HG03280 (cell line): ENCODE data around the gene COL15A1.
"Not testable (repeated sequence)": the region's sequence is repeated elsewhere in the genome, so short reads cannot be mapped to it uniquely, and the experiment has no call there.

Source experiments
- ATAC-seq: cut with Tn5 transposase; IDR thresholded peaks from one replicate; pipeline ENCODE4 v1.9.1; 2021; ENCODE audit warnings: mild to moderate bottlenecking, moderate library complexity; ENCODE audit not compliant: unreplicated experiment

COL15A1 gene

DNA sequence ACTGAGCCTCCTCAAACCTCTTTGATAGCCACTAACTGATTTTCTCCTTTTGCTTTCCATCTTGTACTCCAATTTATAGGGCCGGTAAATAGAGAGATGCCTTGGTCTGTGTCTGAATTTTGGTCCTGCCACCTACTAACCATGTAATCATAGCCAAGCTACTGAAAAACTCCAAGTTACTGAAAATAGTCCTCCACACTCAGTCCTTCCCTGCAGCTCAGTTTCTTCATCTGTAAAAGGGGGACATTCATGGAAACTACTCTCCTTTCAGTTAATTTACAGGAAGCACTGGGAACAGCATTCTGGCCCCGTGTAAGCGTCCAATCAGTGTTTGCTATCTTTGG, 131.2 kb downstream of the COL15A1 start:
- ATAC-seq: no peak

GRCh38 chr9:99075246-99075912, 131.7 kb downstream of the COL15A1 start:
- no peak for ATAC-seq

DNA sequence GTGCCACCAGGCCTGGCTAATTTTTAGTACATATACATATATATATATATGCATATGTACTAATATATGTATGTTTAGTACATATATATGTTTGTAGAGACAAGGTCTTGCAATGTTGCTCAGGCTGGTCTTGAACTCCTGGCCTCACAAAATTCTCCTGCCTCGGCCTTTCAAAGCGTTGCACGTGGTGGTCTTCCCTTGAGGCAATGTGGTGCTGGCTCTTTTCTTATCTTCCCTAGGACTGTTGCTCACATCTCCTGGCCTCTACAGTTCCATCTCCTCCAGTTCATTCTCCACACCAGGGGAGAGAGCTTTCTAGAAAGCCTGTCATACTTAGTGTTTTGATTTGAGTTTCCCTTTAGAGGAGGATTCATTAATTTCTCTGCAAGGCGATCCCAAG, 132.3 kb downstream of the COL15A1 start:
- ATAC-seq: no peak

- ATAC-seq: no peak
Measured at GRCh38 chr9:99076483-99077171, 132.9 kb downstream of the COL15A1 start.

DNA sequence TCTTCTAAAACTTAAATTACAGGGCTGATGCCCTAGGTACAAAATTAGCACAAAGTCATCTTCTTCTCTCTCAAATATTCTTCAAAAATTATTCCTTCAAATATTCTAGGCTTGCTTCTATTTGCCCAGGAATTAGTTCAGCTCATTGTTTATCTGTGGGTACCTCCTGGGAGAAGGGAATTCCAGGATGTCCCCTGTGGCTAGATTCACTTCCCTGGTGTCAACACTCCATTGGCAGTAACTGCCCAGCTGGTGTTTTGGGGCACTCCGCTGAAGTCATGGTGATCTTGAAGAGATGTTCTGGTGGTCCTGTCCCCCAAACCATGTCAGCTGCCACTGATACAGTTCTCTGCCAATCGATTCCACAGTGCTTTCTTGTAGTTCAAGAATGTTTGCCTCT, 135.0 kb downstream of the COL15A1 start:
- ATAC-seq: no peak

- ATAC-seq: no peak
Measured at GRCh38 chr9:99079542-99079941, 135.8 kb downstream of the COL15A1 start.

DNA sequence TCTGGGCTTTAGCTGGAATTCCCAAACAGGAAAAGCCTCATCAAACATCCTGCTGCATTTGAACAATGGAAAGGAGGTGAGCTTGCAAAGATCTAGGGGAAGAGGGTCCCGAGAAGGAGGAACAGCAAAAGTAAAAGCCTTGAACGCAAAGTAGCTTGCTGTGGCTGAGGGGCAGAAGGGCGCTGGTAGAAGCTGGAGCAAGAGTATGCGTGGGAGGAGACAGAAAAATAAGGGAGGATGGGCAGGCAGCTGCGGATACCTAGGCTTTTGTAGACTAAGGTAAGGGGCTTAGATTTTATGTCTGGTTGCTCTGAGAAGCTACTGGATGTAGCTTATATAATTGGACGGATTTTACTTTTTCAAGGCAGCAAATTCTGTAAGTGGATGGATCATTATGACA, 139.3 kb downstream of the COL15A1 start:
- ATAC-seq: no peak

DNA sequence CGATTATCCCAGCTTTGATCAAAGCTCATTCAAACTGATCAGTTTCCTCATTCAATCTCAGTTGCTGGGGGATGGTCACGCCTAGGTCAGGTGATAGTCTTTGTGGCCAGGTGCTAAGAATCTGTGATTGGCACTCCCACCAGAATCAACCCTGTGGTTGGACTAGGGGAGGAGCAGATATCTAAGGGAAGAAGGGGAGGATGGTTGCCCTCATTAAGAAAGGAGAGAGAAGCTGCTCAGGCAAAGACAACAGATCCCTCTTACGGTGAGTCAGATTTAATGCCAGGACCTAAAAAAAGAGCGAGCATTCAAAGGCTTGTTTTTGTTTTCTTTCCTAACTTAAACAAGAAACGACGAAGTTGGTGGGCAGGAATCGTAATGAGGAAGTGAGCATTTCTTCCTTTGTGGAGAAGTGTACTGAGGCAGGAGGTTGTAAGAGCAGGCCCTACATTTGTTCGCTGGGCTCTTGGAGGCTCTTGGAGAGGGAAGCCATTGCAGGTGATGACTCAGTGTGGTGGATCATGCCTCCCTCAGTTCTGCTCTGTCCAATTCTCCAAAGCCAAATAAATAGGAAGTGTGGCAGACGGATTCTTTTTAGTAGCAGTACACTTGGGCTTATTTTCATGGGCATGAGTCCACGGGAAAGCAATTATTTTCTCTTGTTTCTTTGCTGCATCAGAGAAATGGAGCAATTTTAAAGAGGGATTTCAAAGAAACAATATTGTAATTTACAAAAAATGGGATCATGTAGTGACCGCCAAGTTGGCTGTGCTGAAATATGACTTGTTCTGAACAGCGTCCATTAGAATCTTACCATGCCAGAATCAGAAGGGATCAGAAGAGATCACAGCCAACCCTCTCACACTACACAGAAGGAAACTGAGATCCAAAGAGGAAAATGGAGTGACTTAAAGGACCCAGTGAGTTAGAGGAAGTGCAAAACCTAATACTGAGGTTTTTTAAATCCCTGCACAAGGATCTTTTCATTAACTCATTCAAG, 142.5 kb downstream of the COL15A1 start:
- ATAC-seq: no peak

- ATAC-seq: no peak
Measured at GRCh38 chr9:99087462-99087861, 143.8 kb downstream of the COL15A1 start.

DNA sequence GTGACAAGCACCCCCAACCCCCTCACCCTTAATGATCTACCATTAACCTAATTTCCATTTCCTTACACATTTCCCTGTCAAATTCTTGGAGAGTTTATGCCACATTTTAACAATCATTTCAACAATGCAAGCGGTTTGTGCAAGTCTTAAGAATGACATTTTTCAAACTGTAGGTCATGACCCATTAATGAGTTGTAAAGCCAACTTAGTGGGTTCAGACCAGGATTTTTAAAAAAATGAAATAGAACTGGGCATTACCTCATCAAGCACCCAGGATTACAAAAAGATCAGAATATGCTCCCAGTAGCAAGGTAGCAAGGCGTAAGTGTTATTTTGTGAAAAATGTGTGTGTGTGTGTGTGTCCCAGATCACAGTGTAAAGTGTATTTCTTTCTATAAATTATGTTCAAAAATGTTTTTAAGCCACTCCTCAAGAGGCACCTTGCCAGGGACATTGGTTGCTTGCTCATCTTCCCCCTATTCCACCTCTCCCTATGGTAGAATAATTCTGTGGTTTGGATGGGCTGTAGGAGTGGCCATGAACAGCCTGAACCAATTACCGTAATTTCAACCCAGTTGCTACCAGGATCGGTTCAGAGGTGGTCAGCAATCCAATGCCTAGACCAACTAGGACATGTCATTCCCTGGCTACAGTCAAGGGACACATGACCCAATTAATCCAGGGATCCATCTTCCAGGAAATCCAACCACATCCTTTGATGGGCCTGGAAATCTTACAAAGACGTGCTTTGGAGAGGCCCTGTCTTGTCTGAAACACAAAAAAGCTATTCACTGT, 146.8 kb downstream of the COL15A1 start:
- no peak for ATAC-seq

GRCh38 chr9:99092643-99093491, 149.2 kb downstream of the COL15A1 start:
- ATAC-seq: no peak

DNA sequence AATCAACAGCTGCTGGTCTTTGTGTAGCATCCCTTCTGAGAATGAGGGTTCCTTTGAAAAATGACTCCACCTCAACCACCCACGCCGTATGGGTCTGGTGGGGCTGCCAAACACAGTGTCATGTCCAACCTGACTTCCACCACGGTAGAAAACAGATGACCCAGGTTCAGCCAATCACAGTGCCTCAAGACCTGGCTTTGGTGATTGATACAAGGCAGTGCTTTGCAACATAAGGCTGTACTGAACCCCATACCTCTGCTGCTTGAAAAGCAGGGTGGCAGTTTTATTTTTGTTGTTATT, 149.7 kb downstream of the COL15A1 start:
- no peak for ATAC-seq

DNA sequence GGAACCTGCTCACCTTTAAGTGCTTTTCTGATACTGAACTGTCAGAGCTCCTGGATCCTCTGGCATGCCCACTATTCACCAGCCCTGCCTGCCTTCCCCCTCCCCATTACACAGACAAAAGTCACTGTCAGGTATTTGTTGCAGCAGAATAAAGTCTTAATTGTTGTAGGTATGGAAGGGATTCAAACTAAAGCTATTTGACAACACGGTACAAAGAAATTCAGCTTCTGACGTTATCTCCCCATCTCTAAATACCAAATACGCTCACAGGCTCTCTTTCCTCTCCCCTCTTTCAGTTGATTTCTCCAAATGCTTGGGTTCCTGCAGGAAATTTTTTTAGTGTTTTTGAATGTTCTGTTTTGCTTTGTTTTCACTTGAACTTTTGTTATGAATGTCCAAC, 151.9 kb downstream of the COL15A1 start:
- no peak for ATAC-seq

GRCh38 chr9:99096409-99096808, 152.7 kb downstream of the COL15A1 start:
- ATAC-seq: no peak

DNA sequence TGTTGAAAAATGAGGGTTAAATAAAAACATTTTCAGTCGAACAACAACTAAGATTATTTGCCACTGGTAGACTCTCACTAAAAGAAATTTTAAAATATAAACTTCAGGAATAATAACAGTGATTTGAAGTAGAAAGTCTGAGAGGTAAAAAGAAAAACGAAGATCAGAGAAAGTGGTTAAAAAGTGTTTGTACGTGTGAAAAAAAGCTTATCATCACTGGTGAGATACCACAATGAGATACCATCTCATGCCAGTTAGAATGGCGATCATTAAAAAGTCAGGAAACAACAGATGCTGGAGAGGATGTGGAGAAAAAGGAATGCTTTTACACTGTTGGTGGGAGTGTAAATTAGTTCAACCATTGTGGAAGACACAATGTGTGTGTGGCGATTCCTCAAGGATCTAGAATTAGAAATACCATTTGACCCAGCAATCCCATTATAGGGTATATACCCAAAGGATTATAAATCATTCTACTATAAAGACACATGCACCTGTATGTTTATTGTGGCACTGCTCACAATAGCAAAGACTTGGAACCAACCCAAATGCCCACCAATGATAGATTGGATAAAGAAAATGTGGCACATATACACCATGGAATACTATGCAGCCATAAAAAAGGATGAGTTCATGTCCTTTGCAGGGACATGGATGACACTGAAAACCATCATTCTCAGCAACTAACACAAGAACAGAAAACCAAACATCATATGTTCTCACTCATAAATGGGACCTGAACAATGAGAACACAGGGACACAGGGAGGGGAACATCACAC, 156.3 kb downstream of the COL15A1 start:
- not testable (repeated sequence) for ATAC-seq

DNA sequence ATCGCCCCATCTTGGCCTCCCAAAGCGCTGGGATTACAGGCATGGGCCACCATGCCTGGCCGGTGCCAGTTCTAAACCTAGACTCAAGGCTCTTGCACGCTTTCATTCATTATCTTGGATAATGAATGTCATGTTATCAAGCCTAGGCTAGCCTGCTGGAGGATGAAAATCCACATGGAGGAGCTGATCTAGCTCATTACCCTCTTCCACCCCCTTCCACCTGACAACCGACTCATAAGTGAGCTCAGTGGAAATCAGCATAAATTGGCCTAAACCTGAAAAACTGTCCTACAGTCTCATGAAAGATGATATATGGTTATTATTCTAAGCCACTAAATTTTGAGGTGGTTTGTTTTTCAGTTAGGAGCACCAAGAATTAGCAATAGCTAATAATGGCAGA, 157.6 kb downstream of the COL15A1 start:
- ATAC-seq: no peak

- no peak for ATAC-seq
Measured at GRCh38 chr9:99101812-99102211, 158.1 kb downstream of the COL15A1 start.

DNA sequence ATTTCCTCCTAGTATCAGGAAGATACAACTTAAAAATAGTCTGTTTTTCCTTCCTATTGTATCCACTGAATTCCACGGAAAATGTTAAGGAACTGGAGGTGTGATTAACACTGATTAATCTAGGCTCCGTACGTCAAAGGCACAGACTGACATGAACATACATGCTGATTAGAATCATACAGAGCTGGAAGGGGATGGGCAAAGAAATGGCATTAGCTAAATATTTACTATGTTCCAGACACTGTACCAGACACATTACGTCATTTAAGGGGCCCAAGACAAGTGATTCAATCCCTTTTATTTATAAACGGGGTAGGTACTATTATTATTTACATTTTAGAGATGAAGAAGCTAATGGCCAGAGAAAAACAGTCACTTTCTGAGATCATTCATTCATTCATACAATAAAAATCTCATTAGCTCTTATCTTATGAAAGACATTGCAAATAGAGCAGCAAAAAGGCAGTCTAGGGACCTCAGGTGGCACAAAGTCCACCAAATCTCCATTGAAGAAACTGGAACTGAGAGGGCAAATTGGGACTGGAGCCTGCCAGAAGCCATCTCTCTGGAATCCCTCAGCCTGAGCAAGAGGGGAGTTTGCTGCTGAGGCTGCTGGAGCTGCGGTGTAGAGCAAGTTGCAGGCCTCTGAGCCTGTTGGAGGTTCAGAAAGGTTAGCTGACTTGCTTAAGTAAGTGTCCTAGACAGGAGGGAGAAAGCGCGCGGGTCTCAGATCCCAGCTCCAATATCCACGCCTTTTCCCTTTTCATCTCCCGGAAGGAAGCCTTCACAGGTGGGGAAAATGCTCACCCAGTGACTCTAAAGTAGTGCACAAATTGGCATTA, 159.6 kb downstream of the COL15A1 start:
- no peak for ATAC-seq
